Epidermal melanocyte (primary cell): ENCODE results near the gene IZUMO3.
"Not testable (repeated sequence)": the region's sequence is repeated elsewhere in the genome, so short reads cannot be mapped to it uniquely, and the experiment has no call there.

Experiments used
- DNase-seq: peaks from one replicate; pipeline ENCODE4 v3.0.0; 2011; ENCODE audit warnings: low spot score; ENCODE audit not compliant: insufficient read length

The IZUMO3 gene, protein sequence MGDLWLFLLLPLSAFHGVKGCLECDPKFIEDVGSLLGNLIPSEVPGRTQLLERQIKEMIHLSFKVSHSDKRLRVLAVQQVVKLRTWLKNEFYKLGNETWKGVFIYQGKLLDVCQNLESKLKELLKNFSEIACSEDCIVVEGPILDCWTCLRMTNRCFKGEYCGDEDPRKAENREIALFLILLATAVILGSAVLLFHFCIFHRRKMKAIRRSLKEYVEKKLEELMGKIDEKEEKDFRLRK

DNA sequence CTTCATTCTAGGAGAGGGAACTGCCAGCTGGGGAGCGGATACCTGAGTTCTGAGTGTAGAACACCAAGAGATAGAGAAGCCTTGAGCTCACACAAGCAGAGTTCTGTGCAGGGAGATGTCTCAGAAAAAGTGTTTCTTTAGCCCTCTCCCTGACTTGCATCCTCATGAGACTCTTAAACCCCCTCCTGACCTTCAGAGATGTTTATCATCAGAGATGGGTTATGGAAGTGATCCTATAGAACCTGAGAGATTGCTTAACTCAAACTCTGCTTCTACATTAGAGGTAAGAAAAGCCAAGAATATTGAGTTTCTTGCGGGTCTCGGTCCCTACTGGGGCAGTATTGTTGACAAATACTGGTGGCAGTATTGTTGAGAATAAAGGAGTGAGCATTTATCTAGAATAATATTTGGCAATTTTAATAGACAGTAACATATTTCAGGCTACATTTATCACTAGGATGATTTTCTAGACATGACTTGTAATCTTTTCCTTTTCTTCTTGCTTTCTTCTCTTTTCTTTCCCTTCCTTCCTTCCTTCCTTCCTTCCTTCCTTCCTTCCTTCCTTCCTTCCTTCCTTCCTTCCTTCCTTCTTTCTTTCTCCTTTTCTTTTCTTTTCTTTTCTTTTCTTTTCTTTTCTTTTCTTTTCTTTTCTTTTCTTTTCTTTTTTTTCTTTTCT is at the start of gene IZUMO3:
Gene IZUMO3, minus strand, starts transcription at position 51 of the 676 bp plus-strand sequence. CDS start 248 bp downstream, outside the sequence.
- no peak for DNase-seq

DNA sequence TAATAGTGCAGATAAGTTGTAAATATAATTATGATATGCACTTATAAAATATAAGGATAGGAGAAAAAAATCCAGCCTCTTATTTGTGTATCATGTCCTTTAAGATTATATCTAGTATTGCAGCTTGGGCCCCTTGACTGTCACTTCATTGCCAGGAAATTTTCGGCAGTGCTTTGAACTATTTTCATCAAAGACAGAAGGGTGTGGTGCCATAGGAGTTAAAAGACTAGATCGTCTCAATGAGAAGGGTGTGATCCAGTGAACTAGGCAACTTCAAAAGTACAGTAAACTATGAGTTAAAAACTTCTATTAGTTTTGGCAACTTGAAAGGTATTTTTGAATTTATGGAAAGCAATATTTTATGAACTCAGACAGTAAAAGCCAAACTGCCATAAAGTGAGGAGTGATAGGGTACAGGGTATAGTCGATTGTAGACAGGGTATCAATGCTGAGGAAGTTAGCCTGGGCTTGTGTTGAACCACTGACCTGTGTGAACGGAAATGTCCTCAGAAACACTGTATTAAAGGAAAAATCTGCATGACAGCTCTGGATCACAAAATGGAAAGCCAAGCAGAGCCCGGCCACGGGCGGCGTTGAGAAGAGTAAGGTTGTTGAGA is 48.6 kb upstream of the IZUMO3 start:
- no peak for DNase-seq

DNA sequence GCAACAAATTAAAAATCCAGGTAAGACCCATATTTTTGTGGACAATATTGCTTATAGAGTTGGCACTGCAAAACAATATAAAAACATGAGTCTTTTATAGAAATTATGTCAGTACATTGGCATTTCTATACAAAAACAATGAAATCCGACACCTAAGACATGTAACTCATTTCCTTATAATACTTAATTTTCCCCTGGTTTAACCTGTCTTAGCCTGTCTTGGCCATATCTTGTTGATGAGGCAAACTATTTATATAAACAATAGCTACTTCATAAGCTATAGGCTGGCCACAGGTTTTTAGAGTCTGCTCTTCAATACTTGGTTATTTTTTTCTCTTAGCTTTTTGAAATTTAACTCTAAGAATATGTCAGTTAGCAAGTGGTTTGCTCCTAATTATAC is 44.7 kb upstream of the IZUMO3 start:
- DNase-seq: no peak

DNA sequence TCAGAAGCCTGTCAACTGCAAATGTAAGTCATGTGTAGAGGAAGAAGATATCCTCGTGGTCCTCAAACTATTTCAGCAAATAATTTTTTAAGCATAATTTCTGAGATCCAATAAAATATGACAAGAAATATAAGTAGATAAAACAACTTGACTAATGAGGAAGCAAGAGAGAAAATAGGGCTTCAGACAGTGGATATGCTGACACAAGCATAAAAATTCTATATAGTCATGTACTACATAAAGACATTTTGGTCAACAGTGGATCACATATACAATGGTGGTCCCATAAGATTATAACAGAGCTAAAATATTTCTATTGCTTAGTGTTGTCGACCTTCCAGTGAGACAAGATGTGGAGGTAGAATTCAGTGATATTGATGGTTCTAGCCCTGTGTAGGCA is 42.2 kb upstream of the IZUMO3 start:
- no peak for DNase-seq

DNA sequence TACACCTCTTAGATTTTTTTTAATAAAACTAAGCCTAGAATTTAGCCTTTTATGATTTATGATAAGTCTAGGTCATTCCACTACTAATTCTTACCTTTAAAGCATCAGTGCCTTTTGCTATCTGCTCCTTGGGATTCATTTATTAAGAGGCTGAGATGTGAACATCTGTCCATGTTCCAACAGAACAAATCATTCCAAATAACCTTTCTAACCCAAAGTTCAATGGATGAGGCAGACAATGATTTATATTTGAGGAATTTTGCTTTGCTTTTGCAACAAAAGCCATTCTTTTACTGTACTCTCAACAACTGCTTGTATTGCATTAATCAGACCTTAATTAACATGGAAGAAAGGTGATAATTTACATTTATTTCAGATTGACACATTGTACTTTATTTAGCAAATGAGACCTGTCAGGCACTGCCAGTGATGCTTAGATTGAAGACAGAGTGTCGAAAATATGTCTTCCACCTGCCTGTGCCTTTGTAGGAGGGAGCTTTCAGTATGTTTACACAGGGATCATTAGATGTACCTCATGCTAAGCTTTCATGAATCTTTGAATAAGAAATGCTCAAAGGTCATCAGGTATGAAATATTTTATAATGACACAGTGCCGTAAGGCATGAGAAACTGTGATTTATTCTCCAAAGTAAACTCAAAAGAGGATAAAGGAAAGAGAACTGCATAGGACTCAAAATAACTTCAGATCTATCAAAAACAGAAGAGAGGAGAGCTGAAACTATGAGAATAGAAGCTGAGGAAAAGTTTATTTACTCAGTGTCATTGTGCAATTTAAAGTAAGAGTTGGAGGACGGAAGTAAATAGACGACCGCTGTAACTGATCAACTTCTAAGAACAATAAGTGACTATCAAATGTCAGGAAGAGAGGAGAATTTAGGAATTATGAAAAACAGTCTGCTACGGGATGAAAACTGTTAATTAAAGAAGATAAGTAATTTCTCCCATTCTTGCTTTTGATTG is 36.7 kb upstream of the IZUMO3 start:
- DNase-seq: no peak

DNA sequence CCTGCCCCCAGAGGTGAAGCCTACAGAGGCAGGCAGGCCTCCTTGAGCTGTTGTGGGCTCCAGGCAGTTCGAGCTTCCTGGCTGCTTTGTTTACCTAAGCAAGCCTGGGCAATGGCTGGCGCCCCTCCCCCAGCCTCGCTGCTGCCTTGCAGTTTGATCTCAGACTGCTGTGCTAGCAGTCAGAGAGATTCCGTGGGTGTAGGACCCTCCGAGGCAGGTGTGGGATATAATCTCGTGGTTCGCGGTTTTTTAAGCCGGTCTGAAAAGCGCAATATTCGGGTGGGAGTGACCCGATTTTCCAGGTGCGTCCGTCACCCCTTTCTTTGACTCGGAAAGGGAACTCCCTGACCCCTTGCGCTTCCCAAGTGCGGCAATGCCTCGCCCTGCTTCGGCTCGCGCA is 34.3 kb upstream of the IZUMO3 start:
- not testable (repeated sequence) for DNase-seq

DNA sequence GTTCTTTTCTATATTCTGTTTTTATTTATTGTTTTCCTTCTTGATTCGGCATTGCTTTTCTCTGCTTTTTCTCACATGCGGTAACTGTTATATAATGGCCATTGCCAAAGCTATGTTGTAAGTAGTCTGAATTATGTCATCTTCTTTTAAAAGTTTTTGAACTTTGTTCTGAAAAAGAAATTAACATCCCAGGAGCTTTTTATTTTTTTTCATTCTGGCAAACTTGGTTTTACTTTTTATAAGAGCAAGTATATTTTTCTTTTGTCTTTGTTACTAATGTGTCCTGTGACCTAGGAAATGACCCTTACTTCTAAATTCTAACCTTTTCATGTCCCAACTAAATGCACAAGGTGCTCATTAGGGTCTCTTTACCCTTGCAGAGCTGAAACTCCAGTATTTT is 26.7 kb upstream of the IZUMO3 start:
- no peak for DNase-seq

DNA sequence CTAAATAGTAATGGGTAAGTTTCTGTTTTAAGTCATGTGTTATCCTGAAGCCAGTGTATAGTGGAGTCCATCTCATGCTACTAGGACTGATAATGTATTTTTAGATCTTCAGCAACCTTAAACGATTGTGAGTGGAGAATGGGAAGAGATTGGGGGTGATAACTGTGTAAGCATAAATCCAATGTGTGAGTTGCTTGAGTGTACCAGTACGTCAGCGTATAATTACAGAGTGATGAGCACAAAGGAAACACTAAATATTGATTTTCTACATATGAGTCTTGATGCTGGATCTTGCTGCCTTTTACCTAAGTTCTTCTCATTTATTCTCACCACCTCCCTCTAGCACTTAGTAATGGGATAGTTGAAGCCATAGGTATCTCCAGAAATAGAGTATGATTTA is 16.3 kb upstream of the IZUMO3 start:
- DNase-seq: no peak

DNA sequence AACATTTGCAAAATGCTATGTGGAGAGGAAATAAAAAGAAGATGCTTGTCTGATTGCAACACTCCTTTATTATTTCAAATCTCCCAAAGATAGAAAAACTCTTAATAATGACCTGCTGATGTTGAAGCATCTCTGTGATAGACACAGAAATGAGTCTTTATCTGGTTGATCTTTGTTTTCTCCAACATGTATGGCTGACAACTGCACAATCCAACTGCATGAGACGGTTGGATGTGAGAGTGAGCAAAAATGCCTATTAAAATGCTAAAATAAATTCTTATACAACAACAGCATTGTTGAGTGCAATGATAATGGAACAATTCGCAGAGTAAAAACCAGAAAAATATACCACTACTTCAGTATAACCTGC is 7.5 kb upstream of the IZUMO3 start:
- no peak for DNase-seq

DNA sequence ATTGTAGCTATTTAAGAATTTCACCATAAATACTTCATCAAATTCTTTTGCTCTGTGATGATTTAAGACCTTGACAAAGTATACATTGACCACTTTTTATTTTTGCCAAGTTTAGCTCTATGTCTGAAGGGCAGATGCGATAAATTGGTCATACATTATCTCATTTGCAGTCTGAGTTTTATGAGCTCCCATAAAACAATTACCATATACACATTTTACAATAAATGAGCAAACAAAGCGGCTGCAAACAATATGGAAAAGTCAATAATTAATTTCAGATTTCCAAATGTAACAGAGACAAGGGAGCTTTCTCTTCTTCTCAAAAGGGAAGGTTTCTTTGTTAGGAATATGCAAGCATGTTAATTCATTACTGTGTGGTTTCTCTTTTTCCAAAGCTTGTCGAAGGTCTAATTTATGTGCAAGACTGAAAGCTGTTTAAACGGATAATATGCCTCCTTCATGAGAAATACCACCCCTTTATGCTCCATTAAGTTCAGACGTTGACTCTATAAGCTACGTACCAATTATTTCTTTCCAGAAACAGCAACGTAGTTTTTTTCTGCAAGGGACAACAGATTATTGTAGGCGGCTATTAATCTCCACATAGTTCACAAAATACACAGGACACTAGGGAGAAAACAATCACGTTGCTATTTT is 7.0 kb upstream of the IZUMO3 start:
- DNase-seq: no peak

DNA sequence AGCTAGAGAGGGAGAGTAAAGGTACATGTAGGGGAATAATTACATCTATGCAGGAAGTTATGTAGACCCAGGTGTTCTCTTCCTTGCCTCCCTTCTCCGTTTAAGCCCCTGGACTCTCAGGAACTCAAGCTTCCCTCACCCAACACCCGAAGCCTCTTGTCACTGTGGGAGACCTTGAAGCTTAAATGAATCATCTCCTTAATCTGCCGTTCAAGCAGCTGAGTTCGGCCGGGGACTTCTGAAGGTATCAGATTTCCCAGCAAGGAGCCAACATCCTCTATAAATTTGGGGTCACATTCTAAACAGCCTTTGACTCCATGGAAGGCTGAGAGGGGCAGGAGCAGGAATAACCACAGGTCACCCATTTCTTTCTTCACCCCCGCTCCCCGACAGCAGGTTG is 412 bp downstream of the IZUMO3 start:
- no peak for DNase-seq

DNA sequence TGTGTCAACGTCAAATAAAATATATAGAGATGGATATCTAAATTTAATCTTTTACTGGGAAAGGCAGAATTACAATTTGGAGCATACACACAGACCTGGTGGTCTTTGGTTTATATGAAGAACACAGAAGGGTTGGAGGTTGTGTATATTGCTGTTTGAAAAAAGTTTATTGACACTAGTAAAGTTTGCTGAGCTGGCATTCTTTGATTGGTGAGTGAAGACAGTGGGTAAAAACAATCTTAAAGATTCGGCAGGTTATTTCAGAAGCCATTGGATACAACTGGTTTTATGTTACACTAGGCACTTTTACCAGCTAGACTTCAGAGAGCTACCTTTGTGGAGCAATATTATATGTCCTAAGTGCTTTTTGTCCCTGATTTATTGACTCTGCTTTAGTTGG is 27.2 kb downstream of the IZUMO3 start:
- no peak for DNase-seq

DNA sequence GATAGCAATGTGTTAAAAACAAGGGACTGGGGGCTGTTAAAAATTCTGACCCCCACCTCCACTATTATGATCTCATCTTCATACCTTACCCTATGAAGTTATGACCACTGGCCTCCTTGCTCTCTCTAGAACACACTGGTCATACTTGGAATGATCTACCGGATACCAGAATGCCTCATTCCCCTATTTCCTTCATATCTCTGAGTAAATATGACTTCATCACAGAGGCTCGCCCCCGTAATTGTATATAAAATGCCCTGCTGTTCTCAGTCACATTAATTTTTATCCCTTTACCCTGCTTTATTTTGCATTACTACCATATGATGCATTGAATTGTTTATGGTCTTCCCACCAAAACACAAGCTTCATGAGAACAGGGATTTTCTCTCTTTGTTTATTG is 29.2 kb downstream of the IZUMO3 start:
- DNase-seq: no peak

DNA sequence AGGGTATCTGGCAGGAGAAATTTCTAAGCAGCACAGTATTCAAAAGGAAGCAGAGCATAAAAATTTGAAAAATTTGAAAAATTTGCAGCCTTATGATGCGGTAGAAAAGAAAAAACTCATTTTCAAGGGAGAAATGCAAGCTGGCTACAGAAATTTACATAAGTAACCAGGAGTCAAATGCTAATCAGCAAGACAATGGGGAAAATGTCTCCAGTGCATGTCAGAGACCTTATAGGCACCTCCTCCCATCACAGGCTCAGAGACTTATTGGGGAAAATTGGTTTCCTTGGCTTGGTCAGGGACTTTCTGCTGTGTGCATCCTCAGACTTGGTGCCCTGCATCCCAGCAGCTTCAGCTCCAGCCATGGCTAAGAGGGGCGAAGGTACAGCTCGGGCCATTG is 35.8 kb downstream of the IZUMO3 start:
- DNase-seq: no peak

DNA sequence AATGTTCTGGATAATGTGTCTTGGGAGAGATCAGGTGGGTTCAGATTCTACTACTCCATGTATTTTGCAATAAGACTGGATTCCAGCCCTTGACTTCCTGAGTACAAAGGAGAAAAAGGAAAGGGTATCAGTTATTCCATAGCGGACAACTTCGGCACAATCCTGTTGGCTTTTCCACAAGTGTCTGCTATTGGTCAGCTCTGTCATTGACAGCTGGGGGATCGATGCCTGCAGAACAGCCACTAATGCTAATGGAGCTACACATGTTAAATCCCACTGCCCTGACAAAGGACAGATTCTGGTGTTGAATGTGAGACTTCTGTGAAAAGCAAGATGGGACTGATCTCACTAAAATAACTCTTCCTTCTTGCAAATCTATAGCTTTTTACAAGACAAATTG is 41.2 kb downstream of the IZUMO3 start:
- DNase-seq: no peak

DNA sequence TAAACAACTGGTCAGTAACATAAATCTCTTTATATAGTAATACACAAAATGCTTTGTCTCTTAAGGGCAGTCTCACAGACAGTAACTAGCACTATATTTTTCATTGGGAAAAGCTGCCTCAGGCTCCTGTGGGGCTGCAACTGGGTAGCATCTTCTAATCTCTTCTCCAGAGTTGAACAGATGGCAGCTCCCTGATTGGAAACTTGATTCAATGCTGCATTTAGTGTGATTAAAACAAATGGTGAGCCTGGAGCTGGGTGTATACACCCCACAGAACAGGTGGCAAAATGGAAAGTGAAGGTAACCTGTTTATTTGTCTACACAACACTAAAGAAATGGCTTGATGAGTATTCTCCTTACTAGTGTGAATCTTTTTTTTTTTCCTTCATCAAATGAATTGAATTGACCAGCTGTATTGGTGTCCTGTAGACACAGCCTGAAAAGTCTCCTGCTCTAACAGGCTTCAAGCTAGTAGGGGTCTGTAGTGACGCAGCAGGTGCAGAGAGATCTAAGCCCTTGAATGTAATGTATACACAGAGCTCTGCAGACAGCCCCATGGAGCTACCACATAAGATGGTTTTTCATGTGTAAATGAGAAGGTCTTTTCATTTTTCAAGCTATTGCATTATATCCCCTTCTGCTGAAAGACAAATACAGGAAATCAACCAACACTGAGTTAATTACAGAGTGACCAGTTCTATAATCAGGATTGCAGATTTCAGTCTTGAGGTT is 43.3 kb downstream of the IZUMO3 start:
- no peak for DNase-seq

DNA sequence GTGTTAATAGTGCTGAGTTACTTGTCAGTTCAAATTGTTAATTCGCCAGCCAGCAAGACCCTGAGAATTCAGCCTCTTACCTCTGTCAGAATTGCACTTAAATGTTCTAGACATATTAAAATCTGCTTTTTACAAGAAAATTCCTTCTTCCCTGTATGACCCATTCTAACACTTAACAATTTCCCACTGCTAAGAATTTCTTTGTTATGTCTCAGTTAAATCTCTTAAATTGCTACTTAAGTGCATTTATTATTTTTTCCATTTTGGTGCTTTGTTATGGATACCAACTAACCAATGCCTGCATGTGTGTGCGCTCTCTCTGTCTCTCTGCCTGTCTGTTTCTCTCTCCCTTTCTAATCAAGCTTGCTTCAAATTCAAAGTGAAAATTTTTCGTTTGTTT is 44.9 kb downstream of the IZUMO3 start:
- DNase-seq: no peak

DNA sequence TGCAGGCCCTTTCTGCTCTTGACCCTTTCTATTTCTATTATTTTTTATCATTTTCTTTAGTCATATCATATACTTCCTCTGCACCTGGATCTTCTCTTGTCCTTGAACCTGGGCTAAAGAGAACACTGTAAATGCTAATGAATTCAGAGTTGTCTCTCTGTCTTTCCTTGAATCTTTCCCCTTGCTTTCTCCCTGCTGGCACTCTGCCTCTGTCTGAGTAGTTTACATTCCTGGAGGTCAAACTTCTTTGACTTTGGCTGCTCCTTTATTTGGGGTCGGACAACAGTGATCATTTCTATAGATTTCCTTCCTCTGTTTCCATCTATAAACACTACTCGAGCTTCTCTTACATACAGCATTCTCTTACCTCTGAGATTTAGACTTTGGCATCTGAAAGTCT is 47.1 kb downstream of the IZUMO3 start:
- no peak for DNase-seq

DNA sequence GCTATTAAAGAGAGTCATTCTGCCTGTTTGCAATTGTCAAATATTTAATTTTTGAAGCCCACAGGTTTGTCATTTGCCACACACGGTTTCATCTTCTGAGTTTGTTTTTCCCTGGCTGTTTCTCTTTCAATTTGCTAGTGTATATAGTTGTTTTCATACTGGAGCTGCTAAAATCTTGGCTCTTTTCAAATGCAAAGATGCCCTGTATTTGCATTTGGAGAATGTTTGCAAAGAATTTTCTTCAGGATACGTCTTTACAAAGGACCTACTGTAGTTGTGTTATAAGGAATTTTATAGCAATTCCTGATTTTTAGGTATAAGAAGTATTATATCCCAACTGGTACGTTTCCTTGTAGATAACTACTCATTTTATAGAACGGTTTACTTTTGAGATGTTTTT is 48.0 kb downstream of the IZUMO3 start:
- DNase-seq: no peak
